ENCODE measurements around the gene LNX2. TPM values are rescaled to one million over a fixed set of nuclear protein-coding genes. Genes with fewer than 3 reads are reported as not detected.

Gene LNX2
- total and polyA plus RNA-seq, 12 donors: 2.9 to 26.5 (median 16.6) TPM

- no peak overlapping the region for H3K4me3 ChIP-seq
- no peaks in the 10 kb centered on the region for H3K27me3 ChIP-seq
- no peaks in the 10 kb centered on the region for H3K36me3 ChIP-seq (replicated peaks in 1 of 2)
- 87 to 96% (median 88%) methylated on average over 10 to 11 of the region's 11 CpGs for WGBS, 4 donors
- H3K9me3 ChIP-seq (replicated peaks in 1 of 3): no peaks in the 10 kb centered on the region
- no peak for DNase-seq
- no peaks in the 10 kb centered on the region for H3K4me1 ChIP-seq (replicated peaks in 1 of 2)
- no peak for TF ChIP-seq POLR2A (IDR thresholded peaks at IDR 0.05)
- no peak for TF ChIP-seq CTCF (IDR thresholded peaks at IDR 0.05)
- intact Hi-C loops (cut with DNase I): no loop called here
- H3K27ac ChIP-seq: no peak overlapping the region
Measured at GRCh38 chr13:27497563-27498230, 122.6 kb downstream of the LNX2 start.

DNA sequence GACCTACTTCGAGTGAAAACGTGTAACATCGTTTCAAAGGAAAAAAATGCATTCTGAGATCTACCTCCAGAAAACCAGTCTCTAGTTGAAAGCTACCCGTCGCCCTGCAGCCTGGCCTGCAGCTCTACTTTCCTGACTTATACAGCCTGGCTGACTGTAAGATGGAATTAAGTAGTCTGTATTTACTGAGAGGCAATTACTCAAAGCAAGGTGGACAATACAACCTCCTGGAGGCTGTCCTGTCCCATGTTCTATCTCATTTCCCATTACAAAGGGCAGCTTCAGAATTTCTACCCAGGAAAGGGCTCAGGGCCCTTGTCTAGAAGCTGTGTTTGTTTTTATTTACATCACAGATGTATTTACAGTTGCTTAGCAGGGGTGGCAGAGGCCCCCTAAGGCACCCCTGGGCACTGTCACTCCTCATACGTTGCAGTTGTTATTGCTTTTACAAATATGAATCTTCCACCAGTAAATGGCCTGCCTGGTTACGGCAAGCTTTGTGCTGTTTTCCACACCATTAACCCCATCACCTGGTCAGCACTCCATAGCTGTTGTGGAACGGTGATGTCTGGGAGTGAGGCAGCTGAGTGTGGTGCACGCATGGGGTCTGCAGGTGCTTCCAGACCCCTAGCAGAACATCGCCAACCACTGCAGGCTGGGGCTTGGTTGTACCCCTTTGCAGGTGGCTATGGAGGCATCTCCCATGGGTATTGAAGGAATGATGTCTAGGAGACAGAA, 123.6 kb downstream of the LNX2 start:
- Histone ChIP-seq H3K27me3 (no peaks in the 10 kb centered on the region), H3K9me3 (replicated peaks in 1 of 3) (no peaks in the 10 kb centered on the region), H3K4me1 (replicated peaks in 1 of 2) (no peaks in the 10 kb centered on the region), H3K36me3 (replicated peaks in 1 of 2) (no peaks in the 10 kb centered on the region), H3K27ac (no peak overlapping the region), H3K4me3 (no peak overlapping the region)
- intact Hi-C loops (cut with DNase I): no loop called here
- WGBS, 4 donors: 66 to 83% (median 77%) methylated on average over 10 of the region's 10 CpGs
- no peak for TF ChIP-seq CTCF (IDR thresholded peaks at IDR 0.05)
- no peak for TF ChIP-seq POLR2A (IDR thresholded peaks at IDR 0.05)
- DNase-seq: no peak

DNA sequence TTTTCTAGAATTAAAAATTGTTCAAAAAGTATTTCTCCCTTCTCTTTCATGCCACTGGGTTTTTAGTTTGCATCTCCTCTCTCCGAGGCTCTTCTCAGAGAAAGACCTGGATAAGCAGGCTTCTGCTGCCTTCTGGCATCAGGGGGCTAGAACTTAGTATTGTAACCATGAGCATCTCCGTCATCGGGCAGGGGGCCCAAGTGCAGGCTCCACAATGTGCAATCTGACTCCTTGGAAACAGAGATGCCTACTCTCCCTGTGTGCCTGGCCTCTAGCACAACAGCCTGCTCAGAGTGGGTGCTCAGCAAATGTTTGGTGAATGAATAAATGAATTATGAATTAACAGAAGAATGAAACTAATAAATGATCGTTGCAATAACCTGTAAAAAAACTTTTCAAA, 124.3 kb downstream of the LNX2 start:
- DNase-seq: no peak
- H3K4me3 ChIP-seq: no peak overlapping the region
- TF ChIP-seq POLR2A (IDR thresholded peaks at IDR 0.05) (no peak), CTCF (IDR thresholded peaks at IDR 0.05) (no peak)
- no peak overlapping the region for H3K27ac ChIP-seq
- intact Hi-C loops (cut with DNase I): no loop called here
- no peaks in the 10 kb centered on the region for H3K27me3 ChIP-seq
- WGBS, 4 donors: 64 to 73% (median 69%) methylated on average over 4 of the region's 4 CpGs
- H3K9me3 ChIP-seq (replicated peaks in 1 of 3): no peaks in the 10 kb centered on the region
- no peaks in the 10 kb centered on the region for H3K36me3 ChIP-seq (replicated peaks in 1 of 2)
- H3K4me1 ChIP-seq (replicated peaks in 1 of 2): no peaks in the 10 kb centered on the region

Other genes starting within 250 kb of the LNX2 start
- gene GTF3A, start 195.9 kb downstream of the LNX2 start, total RNA-seq: 100 to 1,000 TPM in 3 of 9 donors, 10 to 100 TPM in 6; 55.2 to 265 (median 77.0) TPM
- 100 to 1,000 TPM; 153 to 239 (median 168) TPM for gene GTF3A, start 195.9 kb downstream of the LNX2 start, polyA plus RNA-seq
- 100 to 1,000 TPM in 2 of 9 donors, 10 to 100 TPM in 7; 51.9 to 123 (median 78.5) TPM for gene MTIF3, start 170.0 kb downstream of the LNX2 start, total RNA-seq
- gene MTIF3, start 170.0 kb downstream of the LNX2 start, polyA plus RNA-seq: 100 to 1,000 TPM in 2 of 3 donors, 10 to 100 TPM in 1; 89.6 to 181 (median 147) TPM
- gene POLR1D, start 1.4 kb upstream of the LNX2 start, total RNA-seq: 100 to 1,000 TPM in 8 of 9 donors, 10 to 100 TPM in 1; 81.5 to 369 (median 179) TPM
- 100 to 1,000 TPM; 148 to 188 (median 173) TPM for gene POLR1D, start 1.4 kb upstream of the LNX2 start, polyA plus RNA-seq
- not detected for gene GSX1, start 172.0 kb upstream of the LNX2 start, total RNA-seq
- not detected for gene GSX1, start 172.0 kb upstream of the LNX2 start, polyA plus RNA-seq

Measured in adrenal gland (tissue), 12 donors.